Fibroblast of pulmonary artery (primary cell): ENCODE measurements around the gene TBXAS1.

ENCODE experiments used
- DNase-seq: peaks from one replicate; pipeline ENCODE4 v3.0.0-alpha.2; 2010; ENCODE audit warnings: low read depth
- H3K4me3 ChIP-seq: replicated peaks from 2 replicates; pipeline ENCODE4 v1.5.1; 2011; ENCODE audit warnings: low read depth, mild to moderate bottlenecking, control low read depth, low read length, moderate library complexity
- CTCF ChIP-seq: IDR thresholded peaks from 2 replicates; pipeline ENCODE4 v1.5.1; 2011; ENCODE audit warnings: mild to moderate bottlenecking, control low read depth, low read length, inconsistent platforms; ENCODE audit errors: missing control alignments

Gene TBXAS1

DNA sequence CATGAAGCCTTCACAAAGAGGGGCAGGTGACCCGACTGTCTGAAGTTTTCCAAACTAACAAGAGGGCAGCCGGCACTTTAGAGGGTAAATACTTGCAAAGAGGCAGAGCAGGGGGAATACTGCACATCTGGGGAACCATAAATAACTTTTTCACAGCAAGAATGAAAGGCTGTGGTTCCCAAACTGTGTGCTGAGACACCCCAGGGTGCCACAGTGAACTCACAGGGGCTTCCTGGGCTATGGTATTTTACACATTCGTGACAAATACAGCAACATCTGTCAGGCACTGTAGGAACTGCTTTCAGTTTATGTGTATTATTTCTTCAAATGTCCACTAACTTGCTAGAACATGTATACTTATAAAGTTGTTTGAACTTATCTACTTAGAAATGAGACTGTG lies 67.2 kb downstream of the TBXAS1 start:
- no peak for DNase-seq
- no peak overlapping the region for H3K4me3 ChIP-seq
- TF ChIP-seq CTCF, result no peak

- TF ChIP-seq CTCF, result no peak
- no peak overlapping the region for H3K4me3 ChIP-seq
- no peak for DNase-seq
Measured at GRCh38 chr7:139896831-139897230, 67.8 kb downstream of the TBXAS1 start.

GRCh38 chr7:139897422-139898090 lies 68.5 kb downstream of the TBXAS1 start:
- DNase-seq, result no peak
- no peak overlapping the region for H3K4me3 ChIP-seq
- no peak for TF ChIP-seq CTCF

DNA sequence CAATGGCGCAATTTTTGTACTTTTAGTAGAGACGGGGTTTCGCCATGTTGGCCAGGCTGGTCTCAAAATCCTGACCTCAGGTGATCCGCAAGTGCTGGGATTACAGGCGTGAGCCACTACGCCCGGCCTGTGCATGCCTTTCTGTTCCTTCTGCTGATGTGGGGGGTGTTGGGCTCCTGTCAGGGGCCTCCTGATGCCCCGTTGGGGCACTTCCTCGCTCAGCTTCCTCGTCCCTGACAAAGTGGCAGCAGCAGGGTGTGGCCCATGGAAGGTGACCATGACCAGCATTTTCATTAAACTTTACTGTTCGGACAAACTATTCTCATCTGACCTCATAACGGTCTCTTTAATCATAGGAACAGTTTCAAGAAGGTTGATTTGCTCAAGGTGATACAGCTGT lies 69.4 kb downstream of the TBXAS1 start:
- H3K4me3 ChIP-seq, result no peak overlapping the region
- TF ChIP-seq CTCF, result no peak
- no peak for DNase-seq

- no peak for TF ChIP-seq CTCF
- H3K4me3 ChIP-seq, result no peak overlapping the region
- DNase-seq, result no peak
Measured at GRCh38 chr7:139899328-139899955, 70.4 kb downstream of the TBXAS1 start.

DNA sequence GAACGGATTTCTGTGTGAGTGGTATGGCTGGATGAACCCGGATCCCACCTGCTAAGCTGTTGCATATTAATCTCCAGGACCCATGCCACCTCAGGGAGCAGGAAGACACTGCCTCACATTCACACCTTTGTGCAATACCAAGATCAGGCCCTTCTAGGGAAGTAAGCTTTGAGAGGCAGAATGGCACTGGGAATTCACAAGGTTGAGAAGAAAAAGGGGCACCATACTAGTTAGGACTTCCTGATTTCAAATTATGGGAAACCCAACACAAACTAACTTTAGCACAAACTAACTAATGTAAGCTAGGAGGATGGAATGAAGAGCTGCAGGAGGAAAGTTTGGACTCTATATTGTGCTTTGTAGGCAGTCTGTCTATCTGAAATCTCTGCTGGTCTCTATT lies 71.3 kb downstream of the TBXAS1 start:
- no peak for DNase-seq
- no peak for TF ChIP-seq CTCF
- H3K4me3 ChIP-seq, result no peak overlapping the region
